ENCODE measurements around the gene MS4A4E.
"Not testable (repeated sequence)": the region's sequence is repeated elsewhere in the genome, so short reads cannot be mapped to it uniquely, and the experiment has no call there.

The MS4A4E gene

DNA sequence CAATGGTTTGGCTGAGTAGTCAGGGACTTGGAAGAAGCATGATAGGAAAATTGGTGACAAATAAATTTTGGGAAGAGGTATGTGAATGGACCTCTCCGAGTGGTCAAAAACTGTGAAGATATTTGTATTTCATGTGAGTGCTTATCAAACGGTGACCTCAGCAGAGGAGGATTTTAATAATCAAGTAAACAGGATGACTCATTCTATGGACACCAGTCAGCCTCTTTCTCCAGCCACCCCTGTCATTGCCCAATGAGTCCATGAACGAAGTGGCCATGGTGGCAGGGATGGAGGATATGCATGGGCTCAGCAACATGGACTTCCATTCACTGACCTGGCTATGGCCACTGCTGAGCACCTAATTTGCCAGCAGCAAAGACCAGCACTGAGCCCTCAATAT lies 21.2 kb downstream of the MS4A4E start:
- no peak for DNase-seq (ENCODE audit: low spot score)

DNA sequence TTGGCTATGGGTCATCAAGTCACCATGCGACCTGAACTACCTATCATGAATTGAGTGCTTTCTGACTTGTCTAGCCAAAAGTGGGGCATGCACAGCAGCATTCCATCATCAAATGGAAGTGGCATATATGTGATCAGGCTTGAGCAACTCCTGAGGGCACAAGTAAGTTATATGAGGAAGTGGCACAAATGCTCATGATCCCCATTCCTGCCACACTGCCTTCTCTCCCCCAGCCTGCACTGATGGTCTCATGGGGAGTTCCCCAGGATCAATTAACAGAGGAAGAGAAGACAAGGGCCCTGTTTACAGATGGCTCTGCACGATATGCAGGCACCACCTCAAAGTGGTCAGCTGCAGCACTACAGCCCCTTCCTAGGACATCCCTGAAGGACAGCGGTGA lies 21.8 kb downstream of the MS4A4E start:
- no peak for DNase-seq (ENCODE audit: low spot score)

DNA sequence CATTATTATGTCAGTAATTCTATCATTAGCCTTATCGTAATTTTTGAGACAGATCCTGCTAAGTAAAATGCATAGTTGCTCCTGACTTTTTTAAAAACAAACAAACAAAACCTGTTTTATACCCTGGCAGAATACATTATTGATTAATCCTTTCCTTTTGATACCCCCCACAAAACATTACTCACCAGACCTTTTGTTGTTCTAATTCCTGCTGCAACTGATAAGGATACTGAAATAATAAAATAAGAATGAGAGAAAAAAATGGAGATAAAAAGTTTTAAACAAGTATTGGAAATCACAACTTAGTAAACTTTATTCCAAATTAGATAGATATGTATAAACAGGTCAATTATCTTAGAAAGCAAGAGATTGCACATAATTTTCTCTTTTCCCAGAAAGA lies 28.6 kb downstream of the MS4A4E start:
- DNase-seq (ENCODE audit: low spot score), result no peak

DNA sequence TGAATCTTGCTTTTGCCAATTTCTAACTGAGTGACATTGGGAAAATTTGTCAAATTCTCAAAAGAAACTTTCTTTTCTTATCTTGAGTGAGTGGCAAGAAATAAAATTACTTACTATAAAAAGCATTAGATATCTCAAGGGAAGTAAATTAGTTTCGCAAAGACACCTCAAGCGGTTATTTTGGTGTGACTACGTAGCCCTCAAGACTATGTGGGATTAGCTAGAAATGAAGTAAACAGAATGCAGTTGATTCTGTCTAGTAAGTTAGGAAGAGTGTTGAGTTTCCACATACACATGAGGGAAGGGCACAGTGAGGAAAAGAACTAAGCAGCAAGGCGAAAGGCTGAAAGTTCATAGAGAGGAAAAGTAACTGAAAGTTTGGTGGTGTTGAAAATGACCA lies 31.7 kb downstream of the MS4A4E start:
- DNase-seq (ENCODE audit: low spot score), result no peak

DNA sequence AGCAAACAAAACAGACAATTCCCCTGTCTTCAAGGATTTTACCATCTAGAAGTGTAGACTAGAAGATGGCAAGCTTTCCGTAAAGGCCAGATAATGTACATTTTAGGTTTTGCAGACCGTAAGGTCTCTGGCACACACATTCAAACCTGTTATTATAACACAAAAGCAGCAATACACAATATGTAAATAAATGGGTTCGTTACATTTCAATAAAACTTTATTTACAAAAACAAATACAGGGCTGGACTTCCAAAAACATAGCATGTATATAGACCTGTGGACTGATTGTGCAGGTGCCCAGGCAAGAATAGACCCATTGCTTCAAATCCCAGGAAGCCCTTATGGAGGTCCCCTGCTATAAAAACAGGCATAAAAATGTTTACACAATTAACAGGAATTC lies 33.0 kb downstream of the MS4A4E start:
- no peak for DNase-seq (ENCODE audit: low spot score)

DNA sequence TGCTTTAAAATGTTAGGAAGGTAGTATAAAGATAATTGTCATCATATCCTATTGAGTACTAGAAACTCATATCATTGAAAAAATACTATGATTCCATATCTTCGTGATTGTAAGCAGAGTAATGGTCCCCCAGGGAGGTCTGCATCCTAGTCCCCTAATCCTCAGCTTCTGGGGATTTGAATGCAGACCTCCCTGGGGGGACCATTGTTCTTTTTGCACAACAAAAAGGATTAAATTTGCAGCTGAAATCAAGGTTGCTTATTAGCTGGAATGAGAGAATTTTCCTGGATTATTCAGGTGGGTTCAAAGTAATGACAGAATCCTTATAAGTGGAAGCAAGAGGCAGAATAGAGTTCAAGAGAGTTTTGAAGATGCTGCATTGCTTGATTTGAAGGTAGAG lies 34.0 kb downstream of the MS4A4E start:
- DNase-seq (ENCODE audit: low spot score), result no peak

DNA sequence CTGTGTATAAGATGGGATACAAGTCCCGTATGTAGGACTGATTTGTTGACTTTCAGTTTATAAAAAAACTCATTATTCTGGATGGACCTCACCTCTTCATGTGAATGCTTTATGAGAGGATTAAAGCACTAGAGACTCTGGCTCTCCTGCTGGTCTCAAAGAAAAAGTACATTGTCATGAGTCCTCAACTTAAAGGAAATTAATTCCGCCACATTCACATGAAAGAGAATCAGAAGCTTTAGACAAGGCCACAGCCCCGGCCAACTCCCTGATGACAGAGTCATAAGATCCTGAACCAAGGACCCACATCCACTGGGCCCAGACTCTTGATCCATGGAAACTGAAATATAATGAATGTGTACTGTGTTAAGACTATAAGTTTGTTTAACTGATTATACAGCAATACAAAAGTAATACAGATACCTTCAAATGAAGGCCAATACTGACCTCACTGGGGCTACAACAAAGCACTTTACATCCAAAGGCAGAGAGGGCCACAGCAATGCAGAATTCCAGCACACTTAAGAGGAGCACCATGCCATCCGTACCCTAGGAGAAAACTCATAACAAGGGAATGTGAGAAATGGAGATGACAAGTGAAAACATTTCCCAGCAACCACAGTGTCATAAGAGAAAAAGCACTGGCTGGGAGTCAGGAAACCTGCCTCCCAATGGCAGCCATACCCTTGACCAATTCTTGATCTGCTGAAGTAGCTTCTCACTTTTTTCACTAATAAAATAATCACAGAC lies 34.6 kb downstream of the MS4A4E start:
- DNase-seq (ENCODE audit: low spot score), result no peak

DNA sequence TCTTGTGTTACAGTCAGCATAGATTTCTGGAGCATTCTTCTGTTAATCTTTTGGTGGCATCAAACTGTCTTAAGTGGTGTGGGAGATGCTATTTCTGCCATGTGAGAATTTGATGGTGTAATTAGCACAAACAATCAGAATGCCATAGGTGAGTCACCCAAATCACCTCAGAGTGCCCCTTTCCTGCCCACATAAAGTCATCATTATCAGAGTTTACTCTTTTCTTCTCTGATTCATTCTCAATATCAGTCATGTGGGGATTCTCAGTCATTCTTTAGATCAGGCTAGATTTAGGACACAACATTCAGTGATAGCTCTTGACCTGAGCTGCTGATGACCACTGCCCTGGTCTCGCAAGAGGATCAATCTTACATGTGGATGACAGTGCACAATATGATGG lies 36.3 kb downstream of the MS4A4E start:
- no peak for DNase-seq (ENCODE audit: low spot score)

DNA sequence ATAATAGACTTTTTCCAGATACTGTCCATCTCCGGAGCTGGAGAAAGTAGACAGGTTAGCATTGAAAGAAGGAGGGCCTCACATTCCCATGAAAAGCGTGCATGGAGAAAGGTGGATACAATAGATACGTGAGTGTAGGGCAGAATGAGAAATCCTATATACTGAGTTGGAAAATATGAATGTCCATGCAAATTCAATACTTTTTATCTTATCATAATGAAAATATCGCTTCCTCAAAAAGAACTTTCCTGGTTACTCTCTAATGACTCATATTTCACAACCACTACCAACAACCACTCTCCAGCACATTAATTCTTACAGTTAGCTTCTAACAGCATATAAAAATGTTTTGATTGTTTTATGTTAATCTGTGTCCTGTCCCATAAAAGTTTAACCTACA lies 38.0 kb downstream of the MS4A4E start:
- DNase-seq (ENCODE audit: low spot score), result no peak

DNA sequence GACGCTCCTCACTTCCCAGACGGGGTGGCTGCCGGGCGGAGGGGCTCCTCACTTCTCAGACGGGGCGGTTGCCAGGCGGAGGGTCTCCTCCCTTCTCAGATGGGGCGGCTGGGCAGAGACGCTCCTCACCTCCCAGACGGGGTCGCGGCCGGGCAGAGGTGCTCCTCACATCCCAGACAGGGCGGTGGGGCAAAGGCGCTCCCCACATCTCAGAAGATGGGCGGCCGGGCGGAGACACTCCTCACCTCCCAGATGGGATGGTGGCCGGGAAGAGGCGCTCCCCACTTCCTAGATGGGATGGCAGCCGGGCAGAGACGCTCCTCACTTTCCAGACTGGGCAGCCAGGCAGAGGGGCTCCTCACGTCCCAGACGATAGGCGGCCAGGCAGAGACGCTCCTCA lies 41.6 kb downstream of the MS4A4E start:
- DNase-seq (ENCODE audit: low spot score), result not testable (repeated sequence)

DNA sequence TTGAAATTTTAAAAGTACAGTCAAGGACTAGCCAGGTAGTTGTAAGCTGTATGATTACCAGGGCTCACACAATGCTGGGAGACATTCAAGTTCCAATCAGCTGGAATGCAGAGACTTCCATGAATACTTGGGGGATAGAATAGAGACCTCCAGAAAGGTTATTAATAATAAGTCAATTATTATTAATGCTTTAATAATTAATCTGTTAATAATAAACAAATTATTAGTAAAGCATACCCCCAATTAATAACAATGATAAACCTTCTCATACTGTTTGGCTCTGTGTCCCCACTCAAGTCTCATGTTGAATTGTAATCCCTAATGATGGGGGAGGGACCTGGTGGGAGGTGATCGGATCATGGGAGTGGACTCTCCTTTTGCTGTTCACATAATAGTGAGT lies 45.5 kb downstream of the MS4A4E start:
- DNase-seq (ENCODE audit: low spot score), result no peak

DNA sequence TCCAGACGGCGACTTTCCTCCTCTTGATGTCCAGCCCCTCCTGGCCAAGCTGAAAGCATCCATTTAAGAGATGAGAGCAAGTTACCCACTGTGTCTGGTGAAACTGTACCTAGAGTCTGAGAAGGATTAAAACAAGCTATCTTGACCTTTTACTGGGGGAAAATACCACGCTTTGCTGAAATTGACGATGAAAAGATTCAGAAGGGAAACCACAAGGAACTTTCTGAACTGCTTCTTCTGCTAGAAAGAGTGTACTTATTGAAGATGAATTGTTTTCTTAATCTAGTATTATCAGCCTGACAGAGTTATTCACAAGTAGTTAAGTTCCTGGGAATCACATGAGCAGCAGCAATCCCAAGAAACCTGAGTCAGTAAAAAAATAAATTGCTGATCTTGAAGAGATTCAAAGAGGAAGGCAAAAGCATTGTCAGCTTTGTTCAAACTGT lies 47.0 kb downstream of the MS4A4E start:
- DNase-seq (ENCODE audit: low spot score), result no peak

DNA sequence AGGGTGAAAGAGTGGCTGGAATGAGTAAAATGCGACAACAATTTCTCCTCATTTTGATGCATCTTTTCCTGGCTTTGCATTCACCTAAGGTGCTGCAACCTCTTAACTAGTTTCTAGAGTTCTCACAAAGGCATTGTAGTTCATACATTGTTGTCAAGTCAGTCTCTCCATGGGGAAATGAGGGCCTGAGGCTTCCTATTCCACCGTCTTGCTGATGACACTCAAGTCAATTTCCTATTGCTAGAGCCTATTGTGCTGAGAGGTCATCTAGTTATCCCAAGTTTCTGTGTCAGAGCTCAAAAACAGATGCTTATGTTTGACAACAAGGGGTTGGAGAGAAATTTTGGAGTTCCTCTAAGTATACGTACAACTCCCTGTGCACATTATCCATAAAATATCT lies 48.4 kb downstream of the MS4A4E start:
- DNase-seq (ENCODE audit: low spot score), result no peak

DNA sequence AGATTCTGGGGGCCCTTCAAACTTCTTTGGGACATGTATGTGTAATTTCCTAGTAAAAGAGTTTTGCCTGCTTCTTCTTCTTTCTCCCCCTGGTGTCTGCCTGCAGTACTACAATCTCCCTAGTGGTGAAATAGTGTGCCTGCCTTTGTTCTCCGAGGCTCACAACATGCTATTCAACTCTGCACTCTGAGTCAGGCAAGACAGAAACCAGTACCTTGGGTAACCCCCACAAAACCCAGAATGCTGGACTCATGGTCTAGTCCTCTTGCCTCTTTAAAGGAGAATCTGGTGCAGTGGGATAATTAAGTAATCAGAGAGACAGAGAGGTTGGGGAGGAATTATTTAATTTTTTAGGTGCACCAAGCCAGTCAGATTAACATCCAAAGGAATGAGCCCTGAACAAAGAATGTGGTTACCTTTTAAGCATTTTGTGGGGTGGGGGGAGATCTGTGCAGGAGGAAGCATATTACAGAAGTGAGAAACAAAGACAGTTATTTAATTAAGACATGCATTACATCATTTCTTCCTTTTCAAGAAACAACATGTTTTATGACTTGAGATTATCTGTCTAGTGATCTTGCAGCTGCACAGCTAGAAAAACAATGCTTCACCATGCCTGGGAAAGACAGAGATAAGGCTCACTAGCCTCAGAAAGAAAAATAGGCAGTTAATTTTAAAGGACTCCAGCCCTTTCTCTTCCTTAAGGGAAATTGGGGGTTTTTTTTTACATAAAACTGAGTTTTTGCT lies 49.1 kb downstream of the MS4A4E start:
- peak; percentile 60 for DNase-seq (ENCODE audit: low spot score)

DNA sequence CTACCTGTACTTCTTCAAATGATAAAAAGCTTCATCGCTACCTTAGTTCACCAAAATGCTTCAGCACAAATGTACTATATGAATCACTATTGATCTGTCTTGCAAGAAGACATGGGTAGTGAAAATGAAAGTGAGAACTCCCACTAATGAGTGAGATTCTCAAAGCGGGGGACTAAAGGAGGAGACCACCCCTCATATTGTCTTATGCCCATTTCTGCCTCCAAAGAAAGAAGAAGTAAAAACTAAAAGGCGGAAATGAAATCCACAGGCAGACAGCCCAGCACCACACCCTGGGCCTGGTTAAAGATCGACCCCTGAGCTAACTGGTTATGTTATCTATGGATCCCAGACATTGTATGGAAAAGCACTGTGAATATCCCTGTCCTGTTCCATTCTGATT lies 50.4 kb downstream of the MS4A4E start:
- not testable (repeated sequence) for DNase-seq (ENCODE audit: low spot score)

DNA sequence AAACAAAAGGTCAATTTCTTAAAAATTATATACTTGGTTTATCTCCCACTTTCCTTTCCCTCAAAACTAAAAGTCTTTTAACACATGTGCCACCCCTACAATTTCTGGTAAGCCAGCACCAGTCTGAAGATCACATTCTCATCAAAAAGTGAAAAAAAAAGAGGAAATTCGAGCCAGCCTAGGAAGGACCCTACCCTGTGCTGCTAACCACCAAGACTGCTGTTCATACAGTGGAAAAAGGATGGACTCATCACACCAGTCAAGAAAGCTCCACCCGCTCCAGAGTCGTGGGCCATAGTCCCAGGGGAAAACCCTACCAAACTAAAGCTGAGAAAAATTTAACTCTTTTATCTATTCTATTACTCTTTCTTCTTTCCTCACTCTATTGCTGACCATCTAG lies 54.5 kb downstream of the MS4A4E start:
- DNase-seq (ENCODE audit: low spot score), result not testable (repeated sequence)

DNA sequence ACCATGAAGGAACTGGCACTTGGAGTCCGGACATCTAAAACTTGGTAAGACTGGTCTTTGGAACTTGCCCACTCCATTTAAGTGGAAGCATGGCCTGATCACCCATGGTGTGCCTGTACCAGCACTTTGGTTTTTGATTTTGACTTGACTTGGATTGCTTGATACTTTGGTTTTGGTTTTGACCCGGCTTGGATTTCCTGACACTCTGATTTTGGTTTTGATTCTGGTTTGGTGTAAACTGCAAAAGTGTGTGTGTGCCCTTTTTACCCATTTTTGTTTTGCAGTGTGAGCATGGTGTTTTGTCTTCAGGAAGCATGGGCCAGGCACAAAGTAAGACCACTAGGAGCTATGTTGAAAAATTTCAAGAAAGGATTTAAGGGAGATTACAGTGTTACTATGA lies 56.8 kb downstream of the MS4A4E start:
- DNase-seq (ENCODE audit: low spot score), result not testable (repeated sequence)

DNA sequence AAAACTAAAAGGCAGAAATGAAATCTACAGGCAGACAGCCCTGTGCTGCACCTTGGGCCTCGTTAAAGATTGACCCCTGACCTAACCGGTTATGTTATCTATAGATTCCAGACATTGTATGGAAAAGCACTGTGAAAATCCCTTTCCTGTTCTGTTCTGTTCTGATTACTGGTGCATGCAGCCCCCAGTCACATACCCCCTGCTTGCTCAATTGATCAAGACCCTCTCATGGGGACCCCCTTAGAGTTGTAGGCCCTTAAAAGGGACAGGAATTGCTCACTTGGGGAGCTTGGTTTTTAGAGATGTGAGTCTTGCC lies 57.5 kb downstream of the MS4A4E start:
- DNase-seq (ENCODE audit: low spot score), result not testable (repeated sequence)

DNA sequence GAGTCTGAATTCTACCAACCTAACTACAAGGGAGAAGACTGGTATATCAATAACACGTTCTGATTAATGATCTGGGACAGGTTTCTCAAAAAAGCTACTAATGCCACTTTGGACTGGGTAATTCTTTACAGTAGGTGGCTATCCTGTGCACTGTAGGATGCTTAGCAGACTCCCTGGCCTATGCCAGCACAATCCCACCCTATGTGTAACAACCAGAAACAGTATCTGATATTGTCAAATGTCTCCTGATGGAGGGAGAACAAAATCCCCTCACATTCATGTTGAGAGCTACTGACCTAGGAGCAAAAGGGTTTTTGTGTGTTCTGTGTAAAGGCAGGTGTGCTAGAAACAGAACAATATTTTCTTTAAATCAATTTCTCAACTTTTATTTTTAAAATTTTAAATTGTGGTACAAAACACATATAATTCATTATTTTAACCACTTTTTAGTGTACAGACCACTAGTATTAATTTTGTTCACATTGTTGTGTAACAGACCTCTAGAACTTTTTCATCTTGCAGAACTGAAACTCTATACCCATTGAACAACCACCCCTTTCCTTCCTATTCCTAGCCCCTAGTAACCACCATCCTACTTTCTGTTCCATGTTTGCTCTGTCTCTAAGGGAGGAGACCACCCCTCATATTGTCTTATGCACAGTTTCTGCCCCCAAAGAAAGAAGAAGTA lies 58.0 kb downstream of the MS4A4E start:
- no peak for DNase-seq (ENCODE audit: low spot score)

DNA sequence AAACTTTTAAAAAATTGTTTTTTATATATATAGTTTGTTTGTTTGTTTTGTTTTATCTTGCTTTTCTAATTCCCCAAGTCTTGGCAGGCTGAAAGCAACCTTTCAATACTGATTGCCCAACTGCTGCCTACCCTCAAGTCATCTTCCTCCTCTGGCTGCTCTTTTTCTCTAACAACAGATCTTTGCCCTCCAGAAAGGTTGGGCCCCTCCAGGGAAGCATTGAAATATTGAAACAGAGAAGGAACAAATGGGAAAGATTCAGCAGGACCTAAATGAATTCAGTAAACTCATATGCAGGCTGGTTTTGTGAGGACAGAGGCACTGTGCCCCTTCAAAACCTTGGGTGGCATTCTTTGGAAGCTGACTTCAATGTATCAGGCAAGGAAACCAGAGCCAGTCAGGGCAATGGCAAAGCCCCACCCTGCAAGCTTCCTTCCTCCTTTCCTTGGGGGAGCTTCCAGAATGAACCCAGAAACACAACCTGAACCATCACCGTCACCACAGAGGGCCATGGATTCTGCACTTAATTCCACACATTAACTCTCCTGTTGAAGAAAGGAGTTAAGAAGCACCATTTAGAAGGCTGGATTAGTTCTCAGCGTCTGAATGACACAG lies 59.2 kb downstream of the MS4A4E start:
- no peak for DNase-seq (ENCODE audit: low spot score)

DNA sequence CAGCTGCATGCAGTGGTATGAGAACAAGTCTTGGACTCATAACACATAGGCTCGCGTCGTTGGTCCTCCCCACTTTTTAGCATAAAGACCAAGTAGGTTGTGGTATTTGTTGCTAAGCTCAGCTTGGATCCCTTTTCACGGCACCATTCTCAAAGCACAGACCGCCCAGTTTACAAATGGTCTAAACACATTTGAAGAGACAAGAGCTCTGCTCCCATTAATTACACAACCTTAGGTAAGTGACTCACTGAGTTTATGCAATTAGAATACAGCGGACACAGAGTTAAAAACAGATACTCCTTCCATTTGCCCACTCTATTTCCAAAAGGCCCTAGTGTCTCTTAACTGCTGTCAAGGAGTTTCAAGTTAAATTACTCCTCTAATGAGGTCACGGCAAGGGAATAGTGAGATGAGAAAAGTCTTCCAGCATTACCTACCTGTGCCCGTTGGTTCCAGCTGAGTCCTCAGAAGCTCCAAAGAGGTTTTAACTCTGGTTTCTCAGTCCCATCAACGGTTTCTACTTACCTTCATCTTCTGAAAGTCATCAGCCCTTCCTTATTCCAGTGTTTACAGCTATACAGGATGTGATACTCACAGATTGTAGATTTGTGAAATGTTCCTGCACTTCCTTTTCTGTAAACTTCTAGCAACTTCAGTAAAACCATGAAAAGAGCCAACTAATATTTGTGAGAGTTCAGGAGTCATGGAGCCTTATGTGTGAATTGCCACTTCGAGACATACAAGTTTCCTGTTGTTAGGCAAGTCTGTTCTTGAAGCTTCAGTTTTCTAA lies 60.2 kb downstream of the MS4A4E start, which contains the start of gene MS4A6A:
MS4A6A (minus strand) TSS at position 543 of the 790 bp plus-strand sequence. CDS start 1,356 bp downstream, outside the sequence.
- DNase-seq (ENCODE audit: low spot score), result no peak

DNA sequence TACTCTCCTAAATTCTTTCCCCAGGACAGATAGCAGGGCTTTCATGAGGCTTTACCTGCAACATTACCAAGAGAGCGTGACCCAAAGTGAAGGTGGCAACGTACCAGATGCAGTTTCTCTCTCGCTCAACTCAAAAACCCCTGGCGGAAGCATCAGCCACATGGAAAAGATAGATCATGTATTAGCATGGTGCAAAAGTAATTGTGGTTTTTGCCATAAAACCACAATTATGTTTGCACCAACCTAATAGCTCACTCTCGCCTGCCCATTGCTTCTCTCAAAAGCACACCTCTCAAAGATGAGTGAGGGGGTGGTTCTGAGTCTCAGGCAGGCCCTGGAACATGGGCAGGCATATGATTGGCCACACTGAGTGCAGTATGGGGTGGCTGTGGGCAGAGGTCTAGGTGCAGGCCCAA lies 67.1 kb downstream of the MS4A4E start:
- no peak for DNase-seq (ENCODE audit: low spot score)
